Cerebellar cortex (tissue), 1 donor: ENCODE results near the gene TBXAS1.

Experiments
- DNase-seq: peaks from one replicate; pipeline ENCODE4 v3.0.0-alpha.2; 2015; ENCODE audit warnings: low spot score

Gene TBXAS1

GRCh38 chr7:140022582-140023211 lies 193.6 kb downstream of the TBXAS1 start:
- DNase-seq, result no peak

GRCh38 chr7:140023728-140024127 lies 194.7 kb downstream of the TBXAS1 start:
- no peak for DNase-seq

- DNase-seq, result no peak
These were observed 195.5 kb downstream of the TBXAS1 start for GRCh38 chr7:140024585-140024984.

GRCh38 chr7:140025241-140025640 lies 196.2 kb downstream of the TBXAS1 start:
- no peak for DNase-seq

GRCh38 chr7:140025814-140026433 lies 196.9 kb downstream of the TBXAS1 start:
- no peak for DNase-seq

GRCh38 chr7:140026935-140027334 lies 197.9 kb downstream of the TBXAS1 start:
- no peak for DNase-seq

- no peak for DNase-seq
These were observed 198.8 kb downstream of the TBXAS1 start for GRCh38 chr7:140027858-140028257.

- DNase-seq, result no peak
These were observed 199.2 kb downstream of the TBXAS1 start for GRCh38 chr7:140028311-140028710.

GRCh38 chr7:140029072-140029471 lies 200.0 kb downstream of the TBXAS1 start:
- no peak for DNase-seq

GRCh38 chr7:140031364-140031763 lies 202.3 kb downstream of the TBXAS1 start:
- no peak for DNase-seq

GRCh38 chr7:140033036-140033435 lies 204.0 kb downstream of the TBXAS1 start:
- no peak for DNase-seq

GRCh38 chr7:140033779-140034363 lies 204.8 kb downstream of the TBXAS1 start:
- no peak for DNase-seq

GRCh38 chr7:140034421-140034820 lies 205.4 kb downstream of the TBXAS1 start:
- no peak for DNase-seq

- no peak for DNase-seq
These were observed 206.5 kb downstream of the TBXAS1 start for GRCh38 chr7:140035400-140036223.

- DNase-seq, result no peak
These were observed 207.3 kb downstream of the TBXAS1 start for GRCh38 chr7:140036224-140036962.

GRCh38 chr7:140039066-140039465 lies 210.0 kb downstream of the TBXAS1 start:
- no peak for DNase-seq

- DNase-seq, result no peak
These were observed 210.8 kb downstream of the TBXAS1 start for GRCh38 chr7:140039896-140040295.

- no peak for DNase-seq
These were observed 212.8 kb downstream of the TBXAS1 start for GRCh38 chr7:140041659-140042385.

GRCh38 chr7:140042386-140042670 lies 213.3 kb downstream of the TBXAS1 start:
- no peak for DNase-seq

- no peak for DNase-seq
These were observed 215.2 kb downstream of the TBXAS1 start for GRCh38 chr7:140044251-140044650.

GRCh38 chr7:140045697-140046096 lies 216.6 kb downstream of the TBXAS1 start:
- no peak for DNase-seq

GRCh38 chr7:140047197-140047596 lies 218.1 kb downstream of the TBXAS1 start:
- DNase-seq, result no peak
